A549 (cell line): ENCODE data around the gene NR3C1. TPM values are rescaled to one million over a fixed set of nuclear protein-coding genes. Genes with fewer than 3 reads are reported as not detected.

ENCODE experiments used
- ATAC-seq, 2 experiments: fragments of 200-7000 bp in 1 of 2; fragments of >200 bp in 1 of 2; cut with Nextera tagmentation in 1 of 2; cut with Tn5 transposase in 1 of 2; 3 replicates each; pipeline versions ENCODE4 v1.8.0 to v1.9.1; 2018 to 2020; ENCODE audit warnings: mild to moderate bottlenecking in 1 of 2, moderate library complexity in 1 of 2
- CTCF ChIA-PET: fragments of 300-600 bp; sonication (Branson Sonifier 250); formaldehyde crosslinking; extraction: SDS; loops from one replicate; lab custom pipeline; 2021; ENCODE audit warnings: antibody characterized with exemption, inconsistent platforms; lab: Yijun Ruan, JAX
- POLR2A ChIA-PET: fragments of 350-600 bp; formaldehyde crosslinking; extraction: SDS; loops from one replicate; lab custom pipeline; 2021; ENCODE audit warnings: antibody characterized with exemption, inconsistent platforms; lab: Yijun Ruan, JAX
- DNase-seq, 2 experiments: peaks; one replicate each; pipeline versions ENCODE4 v3.0.0 to v3.0.0-alpha.2; 2011 to 2016; ENCODE audit warnings: low read depth in 1 of 2, low spot score in 1 of 2
- FAIRE-seq: peaks from 2 replicates; lab custom pipeline; 2011; peaks lifted over from hg19 to GRCh38; lab: Jason Lieb, UNC
- H3K27ac ChIP-seq, 2 experiments: fragments of >200 bp; sonication (Bioruptor Twin); formaldehyde crosslinking; 3 replicates each; pipeline ENCODE4 v1.5.1; 2016 to 2017
- H3K4me1 ChIP-seq: fragments of >200 bp; sonication (Bioruptor Twin); formaldehyde crosslinking; 3 replicates; pipeline ENCODE4 v1.6.1; 2016
- H3K4me2 ChIP-seq: fragments of >200 bp; sonication (Bioruptor Twin); formaldehyde crosslinking; 3 replicates; pipeline ENCODE4 v1.6.1; 2016
- H3K4me3 ChIP-seq: fragments of >200 bp; sonication (Bioruptor Twin); formaldehyde crosslinking; 3 replicates; pipeline ENCODE4 v1.5.1; 2016
- H3K9me3 ChIP-seq: fragments of >200 bp; sonication (Bioruptor Twin); formaldehyde crosslinking; 3 replicates; pipeline ENCODE4 v1.6.1; 2016
- BHLHE40 ChIP-seq: IDR thresholded peaks from 2 replicates; pipeline ENCODE4 v1.6.1; 2012; ENCODE audit warnings: low read depth, low read length, inconsistent platforms
- CBX2 ChIP-seq: fragments of 200-600 bp; sonication (generic); IDR thresholded peaks from 2 replicates; pipeline ENCODE4 v1.6.1; 2016; ENCODE audit warnings: low read depth, mild to moderate bottlenecking, borderline replicate concordance
- CBX8 ChIP-seq: fragments of 200-600 bp; sonication (generic); IDR thresholded peaks from 2 replicates; pipeline ENCODE4 v1.6.1; 2016
- GATA3 ChIP-seq: IDR thresholded peaks from 2 replicates; pipeline ENCODE4 v1.6.1; 2012; ENCODE audit warnings: borderline replicate concordance
- HDAC2 ChIP-seq: fragments of 200-600 bp; sonication (generic); IDR thresholded peaks from 2 replicates; pipeline ENCODE4 v1.6.1; 2016
- HOXB5 ChIP-seq: fragments of 250-450 bp; sonication (Bioruptor Pico); IDR thresholded peaks from 2 replicates; pipeline ENCODE4 v1.5.0; 2020; ENCODE audit warnings: mild to moderate bottlenecking, moderate library complexity
- NR3C1 ChIP-seq: fragments of >200 bp; sonication (Bioruptor Twin); formaldehyde crosslinking; IDR thresholded peaks from 3 replicates; pipeline ENCODE4 v1.6.1; 2017
- PHF8 ChIP-seq: fragments of 200-600 bp; sonication (generic); IDR thresholded peaks from 2 replicates; pipeline ENCODE4 v1.6.1; 2016; ENCODE audit warnings: low read depth, mild to moderate bottlenecking, antibody characterized with exemption, moderate library complexity, borderline replicate concordance
- RAD21 ChIP-seq, 2 experiments: fragments of >200 bp in 1 of 2; sonication (Bioruptor Twin) in 1 of 2; formaldehyde crosslinking in 1 of 2; IDR thresholded peaks in 1 of 2; conservative IDR thresholded peaks in 1 of 2; 2 replicates in 1 of 2; 3 replicates in 1 of 2; pipeline ENCODE4 v1.6.1; 2012 to 2018; ENCODE audit warnings: inconsistent platforms in 1 of 2
- RARB ChIP-seq: fragments of 250-450 bp; sonication (Bioruptor Pico); IDR thresholded peaks from 2 replicates; pipeline ENCODE4 v1.8.0; 2021; ENCODE audit warnings: mild to moderate bottlenecking, moderate library complexity
- TFCP2L1 ChIP-seq: fragments of 250-450 bp; sonication (Bioruptor Pico); IDR thresholded peaks from 2 replicates; pipeline ENCODE4 v1.5.0; 2021; ENCODE audit warnings: mild to moderate bottlenecking
- ZNF302 ChIP-seq: fragments of 250-450 bp; sonication (Bioruptor Pico); IDR thresholded peaks from 2 replicates; pipeline ENCODE4 v1.9.0; 2021; ENCODE audit warnings: inconsistent platforms, mild to moderate bottlenecking, moderate library complexity
- WGBS: methylation state at CpG from one replicate; pipeline ENCODE4 v1.1.6; 2017; ENCODE audit errors: missing lambda C conversion rate; 5-methylcytosine and 5-hydroxymethylcytosine counted together
- polyA plus RNA-seq, 4 experiments: library from polyadenylated mRNA; depleted of rRNA in 3 of 4; stranded (reverse); fragments of >200 nt; fragmentation: RNase III in 1 of 4; extraction: RNeasy Plus Mini Kit Qiagen cat#74134 plus additional on column Dnase treatment in 1 of 4; gene quantifications; 2 replicates in 3 of 4; 3 replicates in 1 of 4; pipeline ENCODE4 v1.2.3, GENCODE V29; 2011 to 2017
- TF ChIP-seq, protein P1 (sequence below): IDR thresholded peaks from 2 replicates; pipeline ENCODE4 v1.6.1; 2012
- TF ChIP-seq, protein P2 (sequence below): fragments of 150-350 bp; IDR thresholded peaks from 2 replicates; pipeline ENCODE4 v1.6.1; 2014; ENCODE audit warnings: low read depth, mild to moderate bottlenecking, low read length
- TF ChIP-seq, protein P3 (sequence below): fragments of 250-450 bp; sonication (Bioruptor Pico); IDR thresholded peaks from 2 replicates; pipeline ENCODE4 v1.5.0; 2021; ENCODE audit warnings: mild to moderate bottlenecking, moderate library complexity, borderline replicate concordance
- TF ChIP-seq, protein P4 (sequence below): fragments of 200-600 bp; sonication (generic); IDR thresholded peaks from 2 replicates; pipeline ENCODE4 v1.6.1; 2016; ENCODE audit warnings: antibody characterized with exemption, mild to moderate bottlenecking, moderate library complexity
- TF ChIP-seq, protein P5 (sequence below): fragments of 250-450 bp; sonication (Bioruptor Pico); IDR thresholded peaks from 2 replicates; pipeline ENCODE4 v1.5.0; 2020; ENCODE audit warnings: low read depth, mild to moderate bottlenecking, moderate library complexity

Gene NR3C1
- polyA plus RNA-seq, 2 of the 4 experiments (the other 2 are of a cell fraction): 46.5 to 73.0 TPM

DNA sequence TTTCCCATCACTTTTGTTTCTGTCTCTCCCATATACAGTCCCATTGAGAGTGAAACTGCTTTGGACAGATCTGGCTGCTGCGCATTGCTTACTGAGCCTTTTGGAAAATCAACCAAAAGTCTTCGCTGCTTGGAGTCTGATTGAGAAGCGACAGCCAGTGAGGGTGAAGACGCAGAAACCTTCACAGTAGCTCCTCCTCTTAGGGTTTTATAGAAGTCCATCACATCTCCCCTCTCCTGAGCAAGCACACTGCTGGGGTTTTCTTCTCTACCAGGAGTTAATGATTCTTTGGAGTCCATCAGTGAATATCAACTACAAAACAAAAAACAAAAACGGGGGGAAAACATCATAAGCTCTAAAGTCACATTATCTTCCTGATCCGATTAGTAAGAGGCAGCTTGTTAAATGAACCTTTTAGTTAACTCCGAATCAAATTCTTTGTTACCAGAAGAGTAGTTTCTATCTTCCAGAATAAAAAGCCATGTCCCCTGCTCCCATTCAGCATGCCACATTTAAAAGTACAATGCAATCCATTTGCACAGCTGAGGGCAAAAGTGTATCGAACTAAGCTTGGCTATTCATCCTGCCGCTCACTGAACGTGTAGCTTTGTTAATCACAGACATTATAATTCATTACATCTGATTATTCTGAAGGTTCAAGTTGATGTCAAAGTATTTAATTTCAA is 2.8 kb downstream of the NR3C1 start:
- FAIRE-seq: no peak
- peak in 1 of 2 experiments; percentile 82 for DNase-seq
- Histone ChIP-seq H3K4me2 (peak overlapping the region; percentile 88), H3K4me3 (peak overlapping the region; percentile 86), H3K9me3 (no peaks in the 10 kb centered on the region), H3K27ac (peak overlapping the region; percentile 96 to 99), H3K4me1 (0 out of 3 replicates have a peak, but pooled peaks cover under 1% of the 10 kb centered on the region)
- ChIA-PET POLR2A (interaction anchor here (0.5 to 1.5 kb wide), 3 partner anchors 15 to 194 kb away, joined by 3 to 9 read pairs (median 3); no protein-coding TSS in a partner anchor), CTCF (interaction anchor here (0.6 to 2.4 kb wide), 12 partner anchors 10 to 567 kb away, joined by 3 to 15 read pairs (median 3); no protein-coding TSS in a partner anchor)
- ATAC-seq: peak in 1 of 2 experiments; percentile 12; a peak in 3 of 6 replicates
- TF ChIP-seq RARB (CRISPR knock-in tag) (peak; percentile 58; the same call in 1 of the 2 replicates), HOXB5 (no peak), HDAC2 (no peak), TFCP2L1 (CRISPR knock-in tag) (0 out of 2 replicates have a peak, but pooled peaks have one; percentile 48), CBX8 (no peak), RAD21 (conservative IDR thresholded peaks at IDR 0.05 in 1 of 2, IDR thresholded peaks at IDR 0.05 in 1 of 2) (peak in 1 of 2 experiments; percentile 14; a peak in 1 of 5 replicates)
- TF ChIP-seq, protein P1, sequence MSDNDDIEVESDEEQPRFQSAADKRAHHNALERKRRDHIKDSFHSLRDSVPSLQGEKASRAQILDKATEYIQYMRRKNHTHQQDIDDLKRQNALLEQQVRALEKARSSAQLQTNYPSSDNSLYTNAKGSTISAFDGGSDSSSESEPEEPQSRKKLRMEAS: no peak
- 4% methylated on average over 10 of the region's 10 CpGs for WGBS

DNA sequence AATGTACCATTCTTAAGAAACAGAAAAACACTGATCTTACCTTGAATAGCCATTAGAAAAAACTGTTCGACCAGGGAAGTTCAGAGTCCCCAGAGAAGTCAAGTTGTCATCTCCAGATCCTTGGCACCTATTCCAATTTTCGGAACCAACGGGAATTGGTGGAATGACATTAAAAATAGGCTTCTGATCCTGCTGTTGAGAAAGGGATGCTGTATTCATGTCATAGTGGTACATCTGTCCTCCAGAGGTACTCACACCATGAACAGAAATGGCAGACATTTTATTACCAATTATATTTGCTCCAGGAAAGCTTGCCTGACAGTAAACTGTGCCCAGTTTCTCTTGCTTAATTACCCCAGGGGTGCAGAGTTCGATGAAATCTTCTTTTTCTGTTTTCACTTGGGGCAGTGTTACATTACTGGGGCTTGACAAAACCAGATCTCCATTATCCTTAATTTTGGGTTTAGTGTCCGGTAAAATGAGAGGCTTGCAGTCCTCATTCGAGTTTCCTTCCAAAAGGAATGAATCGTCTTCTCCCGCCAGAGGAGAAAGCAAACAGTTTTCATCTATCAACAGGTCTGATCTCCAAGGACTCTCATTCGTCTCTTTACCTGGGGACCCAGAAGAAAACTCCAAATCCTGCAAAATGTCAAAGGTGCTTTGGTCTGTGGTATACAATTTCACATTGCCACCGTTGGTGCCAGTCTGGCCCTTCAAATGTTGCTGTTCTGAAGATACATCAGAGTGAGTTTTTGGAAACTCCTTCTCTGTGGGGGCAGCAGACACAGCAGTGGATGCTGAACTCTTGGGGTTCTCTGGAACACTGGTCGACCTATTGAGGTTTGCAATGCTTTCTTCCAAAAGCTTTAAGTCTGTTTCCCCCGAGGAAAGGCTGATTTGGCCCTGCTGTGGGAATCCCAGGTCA is 3.6 kb downstream of the NR3C1 start:
- 2% methylated on average over 12 of the region's 12 CpGs for WGBS
- Histone ChIP-seq H3K27ac (peak overlapping the region; percentile 96 to 99), H3K4me1 (peaks cover 7% of the 10 kb centered on the region; the same call in 2 of the 3 replicates), H3K4me2 (peak overlapping the region; percentile 88), H3K4me3 (peak overlapping the region; percentile 86), H3K9me3 (no peaks in the 10 kb centered on the region)
- DNase-seq (no peak), ATAC-seq (no peak), FAIRE-seq (peak; percentile 54)
- no peak for TF ChIP-seq NR3C1
- TF ChIP-seq GATA3: peak; percentile 1; the same call in 1 of the 2 replicates
- POLR2A ChIA-PET: interaction anchor here (0.6 to 1.5 kb wide), 3 partner anchors 96 to 398 kb away, joined by 3 to 9 read pairs (median 7); no protein-coding TSS in a partner anchor
- CTCF ChIA-PET: interaction anchor here (0.6 to 2.4 kb wide), 11 partner anchors 9 to 478 kb away, joined by 3 to 15 read pairs (median 3); no protein-coding TSS in a partner anchor

DNA sequence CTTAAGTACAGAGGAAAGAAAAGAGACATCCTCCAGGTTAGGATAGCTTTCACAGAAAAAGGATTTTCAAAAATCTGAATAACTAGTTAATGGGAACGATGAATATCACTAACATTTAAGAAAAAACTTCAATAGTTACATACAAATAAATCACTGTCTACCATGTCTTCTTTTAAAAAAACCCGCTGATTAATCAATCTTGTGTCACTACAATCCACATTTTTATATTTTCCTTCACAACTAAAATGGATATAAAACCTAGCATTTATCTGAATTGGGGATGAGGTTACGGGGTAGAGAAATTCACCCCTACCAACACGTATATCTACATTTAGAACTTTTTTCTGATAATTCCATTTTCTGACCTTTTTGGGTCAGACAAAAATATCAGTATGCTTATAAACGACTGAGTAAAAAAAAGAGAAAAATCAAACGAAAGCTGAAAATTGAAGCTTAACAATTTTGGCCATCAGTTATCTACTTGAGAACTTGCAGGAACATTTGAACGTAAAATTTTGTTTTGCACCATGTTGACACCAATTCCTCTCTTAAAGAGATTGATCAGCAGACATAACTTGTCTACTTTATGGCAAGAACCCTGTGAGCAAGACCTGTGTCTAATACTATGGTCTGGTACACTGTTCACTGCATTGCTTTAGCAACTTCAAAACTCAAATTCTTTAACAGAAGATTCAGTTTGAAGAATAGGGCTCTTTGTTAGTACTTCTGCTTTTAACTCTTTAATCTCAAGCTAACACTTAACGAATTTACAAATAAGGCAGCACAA is 4.8 kb downstream of the NR3C1 start:
- 3% methylated on average over 8 of the region's 8 CpGs for WGBS
- no peaks in the 10 kb centered on the region for H3K9me3 ChIP-seq
- H3K4me3 ChIP-seq: peak overlapping the region; percentile 86
- peak overlapping the region; percentile 88 for H3K4me2 ChIP-seq
- DNase-seq (no peak), ATAC-seq (no peak), FAIRE-seq (no peak)
- peaks cover 19% of the 10 kb centered on the region for H3K4me1 ChIP-seq
- peak overlapping the region; percentile 79 to 96 for H3K27ac ChIP-seq
- CTCF ChIA-PET: interaction anchor here (1.0 to 1.3 kb wide), 2 partner anchors 109 to 293 kb away, joined by 3 to 5 read pairs; no protein-coding TSS in a partner anchor
- POLR2A ChIA-PET: interaction anchor here (0.5 to 0.6 kb wide), 3 partner anchors 397 to 570 kb away, joined by 4 to 7 read pairs (median 5); no protein-coding TSS in a partner anchor
- TF ChIP-seq, protein P2, sequence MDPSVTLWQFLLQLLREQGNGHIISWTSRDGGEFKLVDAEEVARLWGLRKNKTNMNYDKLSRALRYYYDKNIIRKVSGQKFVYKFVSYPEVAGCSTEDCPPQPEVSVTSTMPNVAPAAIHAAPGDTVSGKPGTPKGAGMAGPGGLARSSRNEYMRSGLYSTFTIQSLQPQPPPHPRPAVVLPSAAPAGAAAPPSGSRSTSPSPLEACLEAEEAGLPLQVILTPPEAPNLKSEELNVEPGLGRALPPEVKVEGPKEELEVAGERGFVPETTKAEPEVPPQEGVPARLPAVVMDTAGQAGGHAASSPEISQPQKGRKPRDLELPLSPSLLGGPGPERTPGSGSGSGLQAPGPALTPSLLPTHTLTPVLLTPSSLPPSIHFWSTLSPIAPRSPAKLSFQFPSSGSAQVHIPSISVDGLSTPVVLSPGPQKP: no peak
- no peak for TF ChIP-seq GATA3
- TF ChIP-seq ZNF302: no peak
- TF ChIP-seq, protein P3, sequence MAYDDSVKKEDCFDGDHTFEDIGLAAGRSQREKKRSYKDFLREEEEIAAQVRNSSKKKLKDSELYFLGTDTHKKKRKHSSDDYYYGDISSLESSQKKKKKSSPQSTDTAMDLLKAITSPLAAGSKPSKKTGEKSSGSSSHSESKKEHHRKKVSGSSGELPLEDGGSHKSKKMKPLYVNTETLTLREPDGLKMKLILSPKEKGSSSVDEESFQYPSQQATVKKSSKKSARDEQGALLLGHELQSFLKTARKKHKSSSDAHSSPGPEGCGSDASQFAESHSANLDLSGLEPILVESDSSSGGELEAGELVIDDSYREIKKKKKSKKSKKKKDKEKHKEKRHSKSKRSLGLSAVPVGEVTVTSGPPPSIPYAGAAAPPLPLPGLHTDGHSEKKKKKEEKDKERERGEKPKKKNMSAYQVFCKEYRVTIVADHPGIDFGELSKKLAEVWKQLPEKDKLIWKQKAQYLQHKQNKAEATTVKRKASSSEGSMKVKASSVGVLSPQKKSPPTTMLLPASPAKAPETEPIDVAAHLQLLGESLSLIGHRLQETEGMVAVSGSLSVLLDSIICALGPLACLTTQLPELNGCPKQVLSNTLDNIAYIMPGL (CRISPR knock-in tag): no peak
- TF ChIP-seq, protein P1: no peak
- no peak for TF ChIP-seq BHLHE40
- no peak for TF ChIP-seq CBX2
- peak; percentile 59; the same call in 1 of the 2 replicates for TF ChIP-seq RARB (CRISPR knock-in tag)
- peak; percentile 47; the same call in 1 of the 2 replicates for TF ChIP-seq HOXB5
- TF ChIP-seq, protein P4, sequence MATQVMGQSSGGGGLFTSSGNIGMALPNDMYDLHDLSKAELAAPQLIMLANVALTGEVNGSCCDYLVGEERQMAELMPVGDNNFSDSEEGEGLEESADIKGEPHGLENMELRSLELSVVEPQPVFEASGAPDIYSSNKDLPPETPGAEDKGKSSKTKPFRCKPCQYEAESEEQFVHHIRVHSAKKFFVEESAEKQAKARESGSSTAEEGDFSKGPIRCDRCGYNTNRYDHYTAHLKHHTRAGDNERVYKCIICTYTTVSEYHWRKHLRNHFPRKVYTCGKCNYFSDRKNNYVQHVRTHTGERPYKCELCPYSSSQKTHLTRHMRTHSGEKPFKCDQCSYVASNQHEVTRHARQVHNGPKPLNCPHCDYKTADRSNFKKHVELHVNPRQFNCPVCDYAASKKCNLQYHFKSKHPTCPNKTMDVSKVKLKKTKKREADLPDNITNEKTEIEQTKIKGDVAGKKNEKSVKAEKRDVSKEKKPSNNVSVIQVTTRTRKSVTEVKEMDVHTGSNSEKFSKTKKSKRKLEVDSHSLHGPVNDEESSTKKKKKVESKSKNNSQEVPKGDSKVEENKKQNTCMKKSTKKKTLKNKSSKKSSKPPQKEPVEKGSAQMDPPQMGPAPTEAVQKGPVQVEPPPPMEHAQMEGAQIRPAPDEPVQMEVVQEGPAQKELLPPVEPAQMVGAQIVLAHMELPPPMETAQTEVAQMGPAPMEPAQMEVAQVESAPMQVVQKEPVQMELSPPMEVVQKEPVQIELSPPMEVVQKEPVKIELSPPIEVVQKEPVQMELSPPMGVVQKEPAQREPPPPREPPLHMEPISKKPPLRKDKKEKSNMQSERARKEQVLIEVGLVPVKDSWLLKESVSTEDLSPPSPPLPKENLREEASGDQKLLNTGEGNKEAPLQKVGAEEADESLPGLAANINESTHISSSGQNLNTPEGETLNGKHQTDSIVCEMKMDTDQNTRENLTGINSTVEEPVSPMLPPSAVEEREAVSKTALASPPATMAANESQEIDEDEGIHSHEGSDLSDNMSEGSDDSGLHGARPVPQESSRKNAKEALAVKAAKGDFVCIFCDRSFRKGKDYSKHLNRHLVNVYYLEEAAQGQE: no peak
- TF ChIP-seq, protein P5, sequence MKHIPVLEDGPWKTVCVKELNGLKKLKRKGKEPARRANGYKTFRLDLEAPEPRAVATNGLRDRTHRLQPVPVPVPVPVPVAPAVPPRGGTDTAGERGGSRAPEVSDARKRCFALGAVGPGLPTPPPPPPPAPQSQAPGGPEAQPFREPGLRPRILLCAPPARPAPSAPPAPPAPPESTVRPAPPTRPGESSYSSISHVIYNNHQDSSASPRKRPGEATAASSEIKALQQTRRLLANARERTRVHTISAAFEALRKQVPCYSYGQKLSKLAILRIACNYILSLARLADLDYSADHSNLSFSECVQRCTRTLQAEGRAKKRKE: peak; percentile 24; the same call in 1 of the 2 replicates
- TF ChIP-seq PHF8: no peak
- TF ChIP-seq TFCP2L1 (CRISPR knock-in tag): peak; percentile 66; the same call in 1 of the 2 replicates
